GM21390 (cell line): Measurements from ENCODE around the gene ZNF524.
"Not testable (repeated sequence)": the region's sequence is repeated elsewhere in the genome, so short reads cannot be mapped to it uniquely, and the experiment has no call there.

Source experiments
- ATAC-seq: cut with Tn5 transposase; IDR thresholded peaks from one replicate; pipeline ENCODE4 v1.9.1; 2021; ENCODE audit not compliant: unreplicated experiment

Gene ZNF524

DNA sequence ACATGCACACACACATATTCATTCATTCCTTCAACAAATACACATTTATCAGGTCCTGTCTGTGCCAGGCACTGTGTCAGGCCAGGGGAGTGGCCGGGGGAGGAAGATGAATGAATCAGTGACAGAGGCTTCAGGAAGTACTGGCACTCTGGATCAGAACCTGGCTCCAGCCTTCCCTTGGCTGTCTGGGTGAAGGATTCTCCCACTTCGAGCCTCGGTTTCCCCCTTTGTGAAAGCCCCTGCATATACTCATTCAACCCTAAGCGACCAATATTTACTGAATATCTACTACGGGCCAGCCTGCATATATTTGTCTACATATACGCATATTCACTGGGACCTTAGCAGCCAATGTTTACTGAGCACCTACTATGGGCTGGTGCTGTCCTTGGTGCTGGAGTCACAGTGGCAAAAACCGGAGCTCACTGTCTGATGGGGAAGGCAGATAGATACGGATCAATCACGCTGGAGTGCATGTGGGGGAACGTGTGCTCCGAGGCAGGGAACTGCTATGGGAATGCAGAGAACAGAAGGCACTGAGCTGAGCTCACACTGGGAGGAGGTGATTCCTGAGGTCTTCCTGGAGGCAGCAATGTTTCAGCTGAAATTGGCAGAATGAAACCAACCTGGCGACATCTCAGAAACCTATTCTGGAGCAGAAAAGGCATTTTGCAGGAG lies 18.8 kb upstream of the ZNF524 start:
- no peak for ATAC-seq

DNA sequence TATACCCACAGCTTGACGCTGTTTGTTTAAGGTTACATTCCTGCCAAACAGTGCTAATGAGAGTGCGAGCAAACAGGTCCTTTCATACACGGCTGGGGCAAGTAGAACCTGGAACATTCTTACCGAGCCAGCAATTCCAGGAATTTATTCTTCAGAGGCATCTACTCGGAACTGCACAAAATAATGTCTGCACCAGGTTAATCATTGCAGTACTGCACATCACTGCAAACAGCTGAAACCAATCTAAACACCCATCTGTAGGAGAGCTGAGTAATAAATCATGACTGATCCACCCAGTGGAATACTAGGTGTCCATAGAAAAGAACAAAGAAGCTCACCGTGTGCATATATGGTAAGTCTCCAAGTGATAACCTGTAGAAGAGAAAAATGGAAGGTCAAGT lies 18.3 kb upstream of the ZNF524 start:
- no peak for ATAC-seq

DNA sequence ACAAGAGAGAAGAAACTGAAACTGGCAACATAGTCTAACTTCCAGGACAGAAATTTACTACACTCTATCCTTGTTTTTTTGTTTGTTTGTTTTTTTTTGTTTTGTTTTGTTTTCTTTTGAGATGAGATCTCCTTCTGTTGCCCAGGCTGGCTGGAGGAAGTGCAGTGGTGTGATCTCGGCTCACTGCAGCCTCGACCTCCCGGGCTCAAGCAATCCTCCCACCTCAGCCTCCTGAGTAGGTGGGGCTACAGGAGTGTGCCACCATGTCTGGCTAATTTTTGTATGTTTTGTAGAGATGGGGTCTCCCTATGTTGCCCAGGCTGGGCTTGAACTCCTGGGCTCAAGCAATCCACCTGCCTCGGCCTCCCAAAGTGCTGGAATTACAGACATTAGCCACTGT lies 17.8 kb upstream of the ZNF524 start:
- ATAC-seq, result not testable (repeated sequence)

DNA sequence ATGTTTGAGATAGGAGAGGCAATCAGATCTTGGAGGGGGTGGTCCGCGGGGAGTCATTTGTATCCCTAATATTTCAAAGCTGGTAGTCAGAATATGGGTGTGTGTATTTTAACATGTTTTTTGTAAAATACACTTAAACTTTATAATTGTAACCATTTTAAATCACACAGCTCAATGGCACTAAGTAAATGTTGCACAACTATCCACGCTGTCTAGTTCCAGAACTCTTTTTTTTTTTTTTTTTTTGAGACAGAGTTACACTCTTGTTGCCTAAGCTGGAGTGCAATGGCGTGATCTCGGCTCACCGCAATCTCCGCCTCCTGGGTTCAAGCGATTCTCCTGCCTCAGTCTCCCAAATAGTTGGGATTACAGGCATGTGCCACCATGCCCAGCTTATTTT lies 16.2 kb upstream of the ZNF524 start:
- ATAC-seq, result not testable (repeated sequence)

DNA sequence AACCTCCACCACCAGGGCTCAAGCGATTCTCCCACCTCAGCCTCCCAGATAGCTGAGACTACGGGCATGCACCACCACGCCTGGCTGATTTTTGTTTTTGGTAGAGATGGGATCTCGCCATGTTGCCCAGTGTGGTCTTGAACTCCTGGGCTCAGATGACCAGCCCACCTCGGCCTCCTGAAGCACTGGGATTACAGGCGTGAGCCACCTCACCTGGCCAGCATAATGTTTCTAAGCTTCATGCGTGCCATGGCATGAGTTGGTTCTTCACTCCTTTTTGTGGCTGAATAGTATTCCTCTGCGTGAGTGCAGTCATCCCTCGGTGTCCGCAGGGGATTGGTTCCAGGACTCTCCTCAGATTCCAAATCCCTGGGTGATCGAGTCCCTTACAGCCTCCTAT lies 15.2 kb upstream of the ZNF524 start:
- ATAC-seq, result no peak

DNA sequence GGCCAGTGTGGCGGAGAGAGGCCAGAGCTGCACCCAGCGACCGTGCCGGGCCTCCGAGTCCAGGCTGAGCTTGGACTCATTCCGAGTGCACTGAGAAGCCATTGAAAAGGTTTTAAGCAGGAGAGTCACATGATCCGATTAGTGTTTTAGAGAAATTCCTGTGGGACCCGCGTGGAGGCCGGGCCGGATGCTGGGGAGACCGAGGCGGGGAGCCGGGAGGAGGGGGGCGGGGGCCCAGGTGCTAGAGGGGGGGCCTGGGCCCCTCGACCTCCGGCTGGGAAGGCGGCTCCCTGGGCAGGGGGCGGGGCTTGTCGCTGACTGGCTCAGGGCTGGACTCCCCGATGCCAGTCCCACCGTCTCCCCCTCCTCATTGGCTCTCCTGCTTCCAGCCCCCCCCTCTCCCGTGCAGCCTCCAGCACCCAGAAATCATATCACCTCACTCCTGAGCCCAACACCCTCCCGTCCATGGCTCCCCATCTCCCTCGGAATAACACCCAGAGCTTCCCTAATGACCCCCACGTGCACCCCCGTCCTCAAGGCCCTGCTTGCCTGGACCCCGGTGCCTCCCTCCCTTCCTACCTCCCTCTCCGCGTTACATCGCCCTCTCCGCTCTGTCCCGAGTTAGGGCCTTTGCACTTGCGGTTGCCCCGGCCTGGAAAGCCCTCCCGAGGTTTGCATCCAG lies 14.3 kb upstream of the ZNF524 start:
- no peak for ATAC-seq

DNA sequence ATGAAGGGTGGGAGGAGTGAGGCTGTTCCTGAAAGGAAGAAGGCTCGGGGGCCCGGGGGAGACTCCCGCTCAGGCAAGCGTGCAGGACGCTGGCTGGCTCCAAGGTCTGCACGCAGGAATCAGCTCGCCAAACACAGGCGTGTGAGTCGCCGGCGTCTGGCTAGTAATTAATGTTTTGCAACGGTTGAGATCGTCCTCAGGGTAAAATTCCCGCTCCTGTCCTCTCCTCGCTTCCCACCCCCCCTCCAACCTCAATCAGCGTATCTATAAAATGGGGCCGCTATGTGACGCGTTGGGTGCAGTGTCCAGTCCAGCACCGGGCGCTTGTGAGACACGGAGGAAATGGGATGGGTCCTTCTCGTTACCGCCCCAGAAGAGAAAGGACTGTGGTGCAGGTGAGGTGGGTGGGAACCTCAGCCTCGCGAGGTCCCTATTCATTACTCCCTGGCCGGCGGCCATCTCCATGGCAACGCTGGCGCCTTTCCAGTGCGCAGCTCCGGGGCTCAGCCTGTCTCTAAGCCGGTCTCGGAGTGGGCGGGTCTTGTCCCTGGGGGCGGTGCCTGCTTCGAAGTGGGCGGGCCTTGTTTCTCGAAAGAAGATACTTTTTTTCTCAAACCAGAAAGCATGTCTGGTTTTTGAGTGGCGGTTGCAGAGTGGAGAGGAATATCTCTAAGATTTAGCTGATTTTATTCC lies 13.0 kb upstream of the ZNF524 start:
- ATAC-seq, result peak; percentile 69

DNA sequence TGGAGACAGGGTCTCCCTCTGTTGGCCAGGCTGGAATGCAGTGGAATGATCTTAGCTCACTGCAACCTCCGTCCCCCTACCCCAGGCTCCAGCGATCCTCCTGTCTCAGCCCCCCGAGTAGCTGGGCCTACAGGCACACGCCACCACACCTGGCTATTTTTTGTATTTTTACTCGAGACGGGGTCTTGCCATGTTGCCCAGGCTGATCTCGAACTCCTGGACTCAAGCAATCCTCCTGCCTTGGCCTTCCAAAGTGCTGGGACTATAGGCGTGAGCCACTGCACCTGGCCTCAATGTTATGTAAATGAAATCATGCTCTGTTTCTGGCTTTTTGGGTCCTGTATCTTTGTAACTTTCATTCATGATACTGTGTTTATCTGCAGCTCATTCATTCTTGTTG lies 11.3 kb upstream of the ZNF524 start:
- ATAC-seq, result no peak

DNA sequence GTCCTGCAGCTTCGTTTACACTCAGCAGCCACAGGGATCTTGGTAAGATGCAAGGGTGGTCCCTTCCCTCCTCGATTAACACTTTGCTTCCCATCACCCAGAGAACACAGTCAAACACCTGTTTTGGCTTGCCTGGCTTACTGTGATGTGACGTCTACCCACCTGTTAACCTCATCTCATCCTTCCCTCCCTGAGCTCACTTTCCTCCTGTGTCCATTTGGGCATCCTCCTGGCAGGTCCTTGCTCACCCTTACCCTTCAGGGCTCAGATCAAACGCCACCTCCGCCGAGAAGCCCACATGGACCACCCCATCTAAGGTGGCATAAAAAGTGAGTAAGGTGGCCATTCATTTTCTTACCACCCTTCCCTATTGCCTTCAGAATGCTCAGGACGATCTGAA lies 10.0 kb upstream of the ZNF524 start:
- no peak for ATAC-seq

DNA sequence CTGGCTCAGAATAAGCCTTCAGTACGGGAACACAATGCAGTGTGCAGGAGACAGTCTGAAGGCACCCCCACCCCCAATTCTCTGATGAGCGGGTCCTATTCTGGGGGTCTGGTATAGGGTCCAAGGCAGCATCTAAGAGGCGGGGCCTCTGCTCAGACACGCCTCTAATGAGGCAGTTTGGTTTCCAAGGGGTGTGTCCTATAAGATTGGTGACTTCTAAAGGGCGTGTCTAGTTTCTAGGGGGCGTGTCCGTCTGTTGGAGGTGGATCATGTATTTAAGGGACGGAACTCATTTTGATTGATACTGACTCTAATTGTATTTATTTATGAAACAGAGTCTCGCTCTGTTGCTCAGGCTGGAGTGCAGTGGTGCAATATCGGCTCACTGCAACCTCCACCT lies 9.5 kb upstream of the ZNF524 start:
- no peak for ATAC-seq

DNA sequence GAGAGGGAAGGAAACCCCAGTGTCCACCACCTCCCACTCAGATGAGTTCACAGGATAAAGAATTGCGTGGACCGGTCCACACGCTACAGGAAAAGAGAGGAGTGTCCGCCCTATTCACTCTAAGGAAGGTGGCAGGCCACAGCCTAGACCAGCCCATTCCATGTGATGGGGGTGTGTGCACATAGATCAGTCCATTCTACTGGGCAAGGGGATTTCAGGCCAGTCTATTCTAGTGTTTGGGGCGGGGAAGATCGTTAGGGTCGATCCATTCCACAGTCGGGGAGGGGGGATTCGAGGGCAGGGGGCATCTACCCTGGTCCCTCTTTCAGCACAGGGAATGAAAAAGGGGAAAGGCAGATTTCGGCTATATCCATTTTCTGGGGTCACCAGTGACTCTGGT lies 8.5 kb upstream of the ZNF524 start:
- ATAC-seq, result no peak

DNA sequence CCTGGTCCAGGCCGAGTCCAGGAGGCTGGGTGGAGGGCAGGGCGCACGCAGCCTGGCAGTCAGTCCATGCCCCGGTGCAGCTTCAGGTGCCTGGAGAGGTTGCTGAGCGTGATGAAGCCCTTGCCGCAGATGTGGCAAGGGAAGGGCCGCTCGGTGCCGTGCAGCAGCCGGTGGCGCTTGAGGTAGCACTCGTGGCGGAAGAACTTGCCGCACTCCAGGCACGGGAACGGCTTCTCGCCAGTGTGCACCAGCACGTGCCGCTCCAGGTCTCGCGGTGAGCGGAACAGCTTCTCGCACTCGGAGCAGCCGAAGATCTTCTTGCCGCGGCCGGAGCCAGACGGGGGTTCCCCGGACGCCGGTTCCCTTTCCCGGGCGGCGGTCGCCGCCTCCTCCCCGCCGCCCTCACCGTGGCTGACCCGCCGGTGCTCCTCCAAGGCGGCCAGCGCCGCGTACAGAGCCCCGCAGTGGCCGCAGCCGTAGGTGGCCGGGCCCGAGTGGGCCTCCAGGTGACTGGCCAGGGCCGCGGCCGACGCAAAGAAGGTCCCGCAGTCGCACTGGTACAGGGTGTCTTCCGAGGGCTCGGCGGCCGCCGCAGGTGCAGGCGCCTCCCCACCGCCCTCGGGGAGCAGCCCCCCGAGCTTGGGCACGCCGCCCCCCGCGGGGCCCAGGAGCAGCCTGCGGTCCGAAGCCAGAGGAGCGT lies 7.5 kb upstream of the ZNF524 start:
- ATAC-seq, result no peak

DNA sequence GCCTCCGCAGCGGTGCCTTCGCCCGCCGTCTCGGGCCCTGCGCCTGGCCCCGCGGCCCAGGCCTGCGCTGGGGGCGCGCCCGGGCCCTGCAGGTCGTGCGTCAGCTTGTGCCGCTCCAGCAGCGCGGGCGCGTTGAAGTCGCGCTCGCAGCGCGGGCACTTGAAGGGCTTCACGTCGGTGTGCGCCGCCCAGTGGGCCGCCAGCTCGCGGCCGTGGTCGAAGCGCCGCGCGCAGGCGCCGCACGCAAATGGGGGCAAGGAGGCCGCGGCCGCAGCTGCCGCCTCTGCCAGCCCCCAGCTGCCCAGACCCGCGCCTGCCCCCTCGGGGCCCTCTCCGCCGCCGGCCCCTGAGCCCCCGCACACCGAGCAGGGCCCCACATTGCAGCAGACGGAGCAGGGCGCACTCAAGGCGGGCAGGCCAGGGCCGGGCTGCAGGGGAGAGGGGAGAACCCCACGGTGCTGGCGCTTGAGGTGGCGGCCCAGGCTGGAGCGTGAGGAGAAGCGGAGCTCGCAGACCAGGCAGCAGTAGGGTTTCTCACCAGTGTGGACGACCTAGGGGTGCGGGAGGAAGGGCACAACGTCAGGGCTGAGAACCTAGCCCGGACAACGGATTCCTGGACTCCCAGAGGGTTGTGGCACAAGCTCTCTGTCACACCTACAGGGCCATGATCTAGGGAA lies 6.9 kb upstream of the ZNF524 start:
- no peak for ATAC-seq

DNA sequence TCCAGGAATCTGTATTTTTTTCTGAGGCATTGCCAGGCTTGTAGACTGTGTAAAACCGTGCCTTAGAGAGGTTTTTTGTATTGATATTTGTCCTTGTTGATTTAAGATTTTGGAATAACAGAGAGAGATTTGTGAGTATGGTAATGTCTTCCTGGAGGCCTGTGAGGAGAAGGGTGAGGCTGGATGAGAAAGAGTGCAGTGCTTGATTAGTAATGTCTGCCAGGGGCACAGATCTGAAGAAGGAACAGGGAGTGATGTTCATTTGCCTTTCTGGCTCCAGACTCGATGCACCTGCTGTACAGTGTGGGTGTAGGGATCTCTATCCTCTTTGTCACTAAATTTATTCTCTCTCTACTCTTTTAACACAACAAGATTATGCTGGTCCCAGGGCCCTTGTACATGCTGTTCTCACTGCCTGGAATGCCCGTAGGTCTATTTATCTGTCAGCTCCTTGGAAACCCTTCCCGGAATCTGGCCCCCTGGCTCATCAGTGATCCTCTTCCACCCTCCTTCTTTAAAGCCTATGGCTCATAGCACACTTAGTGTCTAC lies 5.0 kb upstream of the ZNF524 start:
- ATAC-seq, result no peak

DNA sequence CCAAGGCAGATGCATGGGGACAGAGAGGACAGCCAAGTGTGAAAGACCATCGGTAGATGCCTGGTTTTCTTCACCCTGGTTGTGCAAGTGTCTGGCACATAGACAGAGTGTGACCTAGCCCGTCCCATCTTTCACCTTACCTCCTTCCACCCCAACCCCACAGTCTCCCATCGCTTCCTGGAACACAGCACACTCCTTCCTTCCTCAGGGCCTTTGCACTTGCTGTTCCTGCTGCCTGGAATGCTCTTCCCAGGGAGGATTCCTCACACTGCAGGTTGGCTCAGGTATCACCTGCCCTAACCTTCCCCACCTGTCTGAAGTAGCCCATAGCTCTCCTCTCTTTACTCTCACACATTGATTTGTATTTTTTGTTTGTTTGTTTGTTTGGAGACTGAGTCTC lies 3.8 kb upstream of the ZNF524 start:
- no peak for ATAC-seq

DNA sequence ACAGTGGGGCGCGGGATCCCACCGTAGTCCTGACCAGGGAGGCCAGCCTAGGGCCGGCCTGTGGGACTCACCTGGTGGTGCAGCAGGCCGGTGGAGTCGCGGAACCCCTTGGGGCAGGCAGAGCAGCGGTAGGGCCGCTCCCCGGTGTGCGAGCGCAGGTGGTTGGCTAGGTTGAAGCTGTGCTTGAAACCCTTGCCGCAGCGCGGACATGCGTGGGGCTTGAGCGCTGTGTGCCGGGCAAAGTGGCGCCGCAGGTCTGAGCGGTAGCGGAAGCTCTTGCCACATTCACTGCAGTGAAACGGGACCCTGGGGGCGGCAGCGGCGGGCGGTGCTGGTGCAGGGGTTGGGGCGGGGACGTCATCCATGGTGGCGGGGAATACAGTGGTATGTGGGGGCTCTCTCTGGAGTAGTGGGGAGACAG lies 2.6 kb upstream of the ZNF524 start:
- no peak for ATAC-seq

DNA sequence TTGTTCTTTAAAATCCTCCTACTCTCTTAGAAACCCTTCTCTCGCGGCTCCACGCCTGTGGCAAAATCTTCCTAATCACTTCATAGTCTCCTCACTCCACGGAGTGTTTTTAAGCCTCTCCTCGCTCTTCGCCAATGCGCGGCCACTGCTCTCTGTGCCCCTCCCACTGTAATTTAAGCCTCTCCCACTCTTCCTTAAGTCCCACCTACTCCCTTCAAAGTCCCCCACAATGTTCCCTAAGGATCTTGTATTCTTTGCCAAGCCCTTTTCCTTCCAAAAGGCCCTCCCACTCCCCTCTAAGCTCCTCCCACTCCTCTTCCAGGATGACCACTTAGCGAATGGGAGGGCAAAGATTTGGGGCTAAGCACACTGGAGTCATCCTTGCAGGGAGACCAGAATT lies 2.1 kb upstream of the ZNF524 start:
- no peak for ATAC-seq

DNA sequence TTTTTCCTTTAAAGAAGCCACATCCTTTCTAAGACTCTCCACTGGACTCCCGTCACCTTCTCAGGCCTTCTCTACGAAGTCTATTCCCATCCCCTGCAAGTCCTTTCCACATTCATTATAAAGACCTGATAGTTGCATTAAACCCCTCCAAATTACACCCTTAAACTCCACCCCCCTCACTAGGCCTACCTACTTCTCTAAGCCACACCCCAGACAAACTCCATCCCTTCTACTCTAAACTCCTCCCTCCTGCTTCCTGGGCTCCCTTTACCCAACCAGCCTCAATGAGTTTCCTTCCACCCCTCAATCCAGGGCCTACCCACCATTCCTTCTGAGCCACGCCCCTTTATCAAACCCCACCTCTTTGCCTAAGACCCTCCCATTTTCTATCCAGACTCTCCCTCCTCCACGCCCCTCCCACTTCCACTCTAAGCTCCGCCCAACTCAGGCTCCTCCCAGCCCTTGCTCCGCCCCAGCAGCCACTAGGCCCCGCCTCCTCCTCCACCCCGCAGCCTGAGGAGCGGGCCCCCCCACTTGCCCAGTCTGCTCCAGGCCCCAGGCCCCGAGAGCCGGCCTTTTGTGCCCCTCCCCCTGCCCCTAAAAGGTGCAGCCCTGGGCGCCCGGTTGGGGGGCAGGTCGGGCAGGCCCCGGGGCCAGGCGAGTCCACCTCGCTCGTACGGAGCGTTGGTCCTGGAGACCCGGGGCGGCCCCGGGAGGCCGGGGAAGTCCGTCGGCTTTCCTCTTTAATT lies 1.2 kb upstream of the ZNF524 start:
- ATAC-seq, result peak; percentile 45

DNA sequence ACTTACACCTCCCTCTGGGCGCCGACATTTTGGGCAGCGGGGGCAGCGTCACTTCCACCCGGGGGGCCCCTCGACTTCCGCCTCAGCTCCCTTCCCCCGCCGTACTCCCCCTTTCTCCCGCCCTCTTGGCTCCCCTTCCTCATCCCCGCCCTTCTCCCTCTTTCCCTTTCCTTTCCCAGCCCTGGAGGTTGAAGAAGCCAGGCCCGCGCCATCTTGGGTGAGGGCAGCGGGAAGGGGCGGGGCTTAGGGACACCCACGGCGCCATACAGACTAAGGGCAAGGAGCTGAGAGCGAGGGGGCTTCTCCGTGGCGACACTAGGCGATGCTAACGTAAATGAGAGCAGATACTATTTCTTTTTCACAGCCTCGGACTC lies 633 bp upstream of the ZNF524 start, which contains the start of gene FIZ1:
Gene FIZ1 (minus strand): TSS at position 50 of the 374 bp plus-strand sequence. CDS start 1,652 bp downstream, outside the sequence.
- ATAC-seq, result peak; percentile 54

DNA sequence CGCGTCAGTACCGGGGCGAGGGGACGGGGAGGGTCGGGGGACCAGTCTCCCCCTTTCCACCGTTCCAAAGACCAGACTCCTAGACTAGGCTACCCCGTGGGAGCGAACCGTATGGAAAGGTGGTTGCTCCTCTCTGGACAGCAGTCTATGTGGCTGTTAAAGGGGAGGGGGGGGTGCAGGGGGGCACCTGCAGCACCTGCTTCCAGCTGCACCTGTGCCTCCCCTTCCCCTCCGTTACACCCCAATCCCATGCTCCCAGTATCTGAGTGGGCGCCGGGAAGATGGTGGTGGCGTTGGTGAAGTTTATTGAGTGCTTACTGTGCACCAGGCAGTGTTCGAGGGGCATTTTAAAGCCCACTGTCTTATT lies 557 bp downstream of the ZNF524 start:
- no peak for ATAC-seq
